MCF 10A (cell line): ENCODE data around the gene SCAPER. TPM values are rescaled to one million over a fixed set of nuclear protein-coding genes. Genes with fewer than 3 reads are reported as not detected.
"Not testable (repeated sequence)": the region's sequence is repeated elsewhere in the genome, so short reads cannot be mapped to it uniquely, and the experiment has no call there.

Source experiments
- BruUV-seq: library from RNA; stranded (reverse); fragments of 400-500 nt; replicated peaks from 2 replicates; lab custom pipeline; 2021; lab: Mats Ljungman, UMichigan
- CTCF ChIA-PET: fragments of 300-600 bp; sonication (Branson Sonifier 250); formaldehyde crosslinking; extraction: SDS; loops from one replicate; lab custom pipeline; 2021; ENCODE audit warnings: antibody characterized with exemption, inconsistent platforms; lab: Yijun Ruan, JAX
- POLR2A ChIA-PET: fragments of 300-600, 350-650 bp; sonication (Branson Sonifier 250); formaldehyde crosslinking; extraction: SDS; loops from one replicate; lab custom pipeline; 2020; ENCODE audit warnings: antibody characterized with exemption, inconsistent platforms; lab: Yijun Ruan, JAX
- DNase-seq: peaks from one replicate; pipeline ENCODE4 v3.0.0-alpha.2; 2018; ENCODE audit not compliant: unreplicated experiment
- H3K27ac Mint-ChIP-seq: one replicate; pipeline ENCODE4 v1.8.0; 2022; ENCODE audit warnings: mild to moderate bottlenecking, low read depth, mixed read lengths; ENCODE audit not compliant: unreplicated experiment
- H3K27me3 Mint-ChIP-seq: one replicate; pipeline ENCODE4 v1.8.0; 2022; ENCODE audit warnings: mixed read lengths; ENCODE audit not compliant: insufficient read depth, unreplicated experiment
- H3K36me3 Mint-ChIP-seq: one replicate; pipeline ENCODE4 v1.8.0; 2022; ENCODE audit warnings: mild to moderate bottlenecking, moderate library complexity, mixed read lengths; ENCODE audit not compliant: insufficient read depth, unreplicated experiment
- H3K4me1 Mint-ChIP-seq: one replicate; pipeline ENCODE4 v1.8.0; 2022; ENCODE audit warnings: mixed read lengths; ENCODE audit not compliant: insufficient read depth, unreplicated experiment
- H3K4me3 Mint-ChIP-seq: one replicate; pipeline ENCODE4 v1.8.0; 2022; ENCODE audit warnings: mild to moderate bottlenecking, moderate library complexity, mixed read lengths; ENCODE audit not compliant: unreplicated experiment
- H3K9me3 Mint-ChIP-seq: one replicate; pipeline ENCODE4 v1.8.0; 2022; ENCODE audit warnings: mixed read lengths; ENCODE audit not compliant: unreplicated experiment
- CTCF ChIP-seq: fragments of 200-600 bp; IDR thresholded peaks from one replicate; pipeline ENCODE4 v1.8.0; 2022; ENCODE audit warnings: antibody characterized with exemption, mild to moderate bottlenecking; ENCODE audit not compliant: unreplicated experiment
- intact Hi-C: fragments of 100-400 bp; cut with micrococcal nuclease; formaldehyde crosslinking; loops from 2 replicates; pipeline ENCODE4 v1.14.1; 2022
- total RNA-seq: library from RNA; stranded (reverse); gene quantifications from 2 replicates; pipeline ENCODE4 v1.2.3, GENCODE V29; 2022

Gene SCAPER
- total RNA-seq, 1 experiment from 2014 or later, result 9.5 TPM

- intact Hi-C loops, result loop anchor here (10.0 kb wide), 1 partner anchor 807 kb away; the partner anchor contains the start of gene TMEM266
- Mint-ChIP-seq H3K4me3 (no peak overlapping the region), H3K36me3 (no peaks in the 10 kb centered on the region), H3K9me3 (no peaks in the 10 kb centered on the region), H3K27ac (no peak overlapping the region), H3K4me1 (no peaks in the 10 kb centered on the region), H3K27me3 (no peaks in the 10 kb centered on the region)
- no TSS peak for BruUV-seq
- POLR2A ChIA-PET, result no interaction called here
- no peak for DNase-seq
- no peak for TF ChIP-seq CTCF
- CTCF ChIA-PET, result no interaction called here
Observed at GRCh38 chr15:76861815-76862397, 43.2 kb downstream of the SCAPER start.

- intact Hi-C loops, result loop anchor here (10.0 kb wide), 1 partner anchor 805 kb away; the partner anchor contains the start of gene TMEM266
Observed at GRCh38 chr15:76860201-76860600, 44.9 kb downstream of the SCAPER start.

GRCh38 chr15:76850367-76850766 is 54.8 kb downstream of the SCAPER start:
- H3K27ac Mint-ChIP-seq, intact Hi-C loops, DNase-seq, BruUV-seq, H3K27me3 Mint-ChIP-seq, H3K4me3 Mint-ChIP-seq, H3K4me1 Mint-ChIP-seq: not testable (repeated sequence)
- ChIA-PET CTCF (interaction anchor here (0.6 kb wide), 1 partner anchor 173 kb away, joined by 4 read pairs; no protein-coding TSS in a partner anchor), POLR2A (interaction anchor here (0.7 kb wide), 1 partner anchor 23 kb away, joined by 3 read pairs; no protein-coding TSS in a partner anchor)
- Mint-ChIP-seq H3K36me3 (peaks cover 36% of the 10 kb centered on the region), H3K9me3 (peaks cover 19% of the 10 kb centered on the region)

More at GRCh38 chr15:76860201-76860600, 44.9 kb downstream of the SCAPER start:
- no peak for TF ChIP-seq CTCF
- DNase-seq, result no peak
- no peaks in the 10 kb centered on the region for H3K9me3 Mint-ChIP-seq
- ChIA-PET CTCF (interaction anchor here (0.6 to 1.5 kb wide), 5 partner anchors 11 to 888 kb away, joined by 3 to 9 read pairs (median 3); no protein-coding TSS in a partner anchor), POLR2A (interaction anchor here (0.6 kb wide), 1 partner anchor 534 kb away, joined by 6 read pairs; no protein-coding TSS in a partner anchor)
- H3K36me3 Mint-ChIP-seq, result no peaks in the 10 kb centered on the region
- no peaks in the 10 kb centered on the region for H3K27me3 Mint-ChIP-seq
- no peak overlapping the region for H3K4me3 Mint-ChIP-seq
- no peak overlapping the region for H3K27ac Mint-ChIP-seq
- no TSS peak for BruUV-seq
- no peaks in the 10 kb centered on the region for H3K4me1 Mint-ChIP-seq

- peaks cover 7% of the 10 kb centered on the region for H3K9me3 Mint-ChIP-seq
- ChIA-PET CTCF (no interaction called here), POLR2A (interaction anchor here (0.7 kb wide), 1 partner anchor 524 kb away, joined by 3 read pairs; no protein-coding TSS in a partner anchor)
- H3K4me1 Mint-ChIP-seq, result peaks cover 9% of the 10 kb centered on the region
- no peaks in the 10 kb centered on the region for H3K27me3 Mint-ChIP-seq
- no peak overlapping the region for H3K27ac Mint-ChIP-seq
- no peak for DNase-seq
- no TSS peak for BruUV-seq
- intact Hi-C loops, result no loop called here
- no peak for TF ChIP-seq CTCF
- peaks cover 14% of the 10 kb centered on the region for H3K36me3 Mint-ChIP-seq
- H3K4me3 Mint-ChIP-seq, result no peak overlapping the region
Observed at GRCh38 chr15:76846782-76847181, 58.4 kb downstream of the SCAPER start.
